HCT116 (cell line): Measurements from ENCODE around the gene ETS1. TPM values are rescaled to one million over a fixed set of nuclear protein-coding genes. Genes with fewer than 3 reads are reported as not detected.

Experiments
- microRNA-seq: library from miRNA; unstranded; fragments of <30 nt; microRNA quantifications from one replicate; pipeline ENCODE4, GENCODE V29; 2016; ENCODE audit warnings: borderline number of aligned reads
- total RNA-seq: library from RNA; stranded (reverse); gene quantifications from one replicate; pipeline ENCODE4 v1.2.1, GENCODE V29; 2021; ENCODE audit not compliant: unreplicated experiment

The ETS1 gene
- total RNA-seq, 1 experiment from 2014 or later = 9.2 TPM

Small RNAs within 50 kb of the gene (microRNA-seq; reads per million reads assigned to microRNA genes)
- not detected for gene MIR6090

Other genes with a start within 250 kb of the ETS1 start
- 0.15 TPM for gene FLI1, start 106.5 kb upstream of the ETS1 start, total RNA-seq